Measurements from ENCODE around the gene CHIA.

CHIA gene

GRCh38 chr1:111369645-111370044 is 79.0 kb downstream of the CHIA start:
- no peak for DNase-seq

Measured in hematopoietic multipotent progenitor cell treated with erythropoietin and hydrocortisone succinate and interleukin-3 and kit ligand, for 4 days (in vitro differentiated cells).